Activated CD8-positive, alpha-beta memory T cell treated with anti-CD3 and anti-CD28 coated beads, Interleukin-2, amount 50 U/mL, for 4 hours (primary cell): Measurements from ENCODE around the gene FCMR.
"Not testable (repeated sequence)": the region's sequence is repeated elsewhere in the genome, so short reads cannot be mapped to it uniquely, and the experiment has no call there.

Experiments used
- DNase-seq: peaks from one replicate; pipeline ENCODE4 v3.0.0-alpha.2; 2020

FCMR gene

GRCh38 chr1:206949208-206949607 is 27.5 kb upstream of the FCMR start:
- no peak for DNase-seq

GRCh38 chr1:206947255-206947654 is 25.5 kb upstream of the FCMR start:
- no peak for DNase-seq

- DNase-seq: no peak
Observed at GRCh38 chr1:206946261-206946660, 24.5 kb upstream of the FCMR start, which contains the start of gene PIGR. Gene PIGR (minus strand): TSS chr1:206946466. CDS start chr1:206940531, 5,935 bp downstream.

- no peak for DNase-seq
Observed at GRCh38 chr1:206945779-206946178, 24.0 kb upstream of the FCMR start.

GRCh38 chr1:206944703-206945102 is 23.0 kb upstream of the FCMR start:
- DNase-seq: no peak

- DNase-seq: no peak
Observed at GRCh38 chr1:206941766-206942418, 20.2 kb upstream of the FCMR start.

- DNase-seq: no peak
Observed at GRCh38 chr1:206940588-206940936, 18.8 kb upstream of the FCMR start.

- no peak for DNase-seq
Observed at GRCh38 chr1:206939841-206940587, 18.3 kb upstream of the FCMR start.

GRCh38 chr1:206939131-206939530 is 17.4 kb upstream of the FCMR start:
- DNase-seq: no peak

- DNase-seq: no peak
Observed at GRCh38 chr1:206937425-206937824, 15.7 kb upstream of the FCMR start.

GRCh38 chr1:206935491-206936067 is 13.8 kb upstream of the FCMR start:
- DNase-seq: peak; percentile 37

GRCh38 chr1:206933333-206933945 is 11.7 kb upstream of the FCMR start:
- peak; percentile 76 for DNase-seq

GRCh38 chr1:206932177-206932576 is 10.4 kb upstream of the FCMR start:
- no peak for DNase-seq

GRCh38 chr1:206931709-206932108 is 10.0 kb upstream of the FCMR start:
- no peak for DNase-seq

- DNase-seq: peak; percentile 47
Observed at GRCh38 chr1:206930210-206930798, 8.6 kb upstream of the FCMR start.

GRCh38 chr1:206929524-206929923 is 7.8 kb upstream of the FCMR start:
- no peak for DNase-seq

GRCh38 chr1:206926286-206926685 is 4.5 kb upstream of the FCMR start:
- DNase-seq: no peak

- peak; percentile 65 for DNase-seq
Observed at GRCh38 chr1:206925106-206925736, 3.5 kb upstream of the FCMR start.

- DNase-seq: no peak
Observed at GRCh38 chr1:206924592-206925105, 2.9 kb upstream of the FCMR start.

- DNase-seq: not testable (repeated sequence)
Observed at GRCh38 chr1:206923961-206924557, 2.3 kb upstream of the FCMR start.

GRCh38 chr1:206923009-206923960 is 1.5 kb upstream of the FCMR start:
- peak; percentile 75 for DNase-seq
